ENCODE results near the gene HAO2. TPM values are rescaled to one million over a fixed set of nuclear protein-coding genes. Genes with fewer than 3 reads are reported as not detected.

The HAO2 gene
- total RNA-seq, 2 experiments from 2014 or later: not detected

DNA sequence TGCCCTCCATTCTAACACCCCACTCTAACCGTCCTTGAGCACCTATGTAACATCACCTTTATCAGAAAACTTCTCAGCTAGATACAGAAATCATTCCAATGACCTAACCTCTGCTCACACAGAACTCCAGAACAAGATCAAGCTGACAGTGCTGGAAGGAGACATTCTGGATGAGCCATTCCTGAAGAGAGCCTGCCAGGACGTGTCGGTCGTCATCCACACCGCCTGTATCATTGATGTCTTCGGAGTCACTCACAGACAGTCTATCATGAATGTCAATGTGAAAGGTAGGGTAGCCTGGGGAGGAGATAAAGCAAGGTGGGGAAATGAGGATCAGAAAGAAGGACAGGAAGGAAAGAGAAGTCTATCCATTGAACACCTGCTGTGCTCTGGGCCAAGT is 74.2 kb downstream of the HAO2 start:
- H3K4me3 ChIP-seq (ENCODE audit: low read length): no peak overlapping the region
- H3K27me3 ChIP-seq (ENCODE audit: control insufficient read depth in 1 of 2, insufficient read depth in 2 of 2, low read length in 2 of 2): no peaks in the 10 kb centered on the region
- POLR2A ChIA-PET: no interaction called here
- CTCF ChIA-PET: no interaction called here
- H3K9me3 ChIP-seq (ENCODE audit: control insufficient read depth in 1 of 2, insufficient read depth in 1 of 2, low read length in 2 of 2): no peaks in the 10 kb centered on the region
- H3K27ac Mint-ChIP-seq: no peak overlapping the region
- no peaks in the 10 kb centered on the region for H3K36me3 ChIP-seq (ENCODE audit: insufficient read depth, low read length)
- H3K4me1 Mint-ChIP-seq (ENCODE audit: low read depth): no peaks in the 10 kb centered on the region
- peaks cover 15% of the 10 kb centered on the region for H3K27me3 Mint-ChIP-seq
- intact Hi-C loops (cut with DNase I, micrococcal nuclease): no loop called here
- TF ChIP-seq, protein P1, sequence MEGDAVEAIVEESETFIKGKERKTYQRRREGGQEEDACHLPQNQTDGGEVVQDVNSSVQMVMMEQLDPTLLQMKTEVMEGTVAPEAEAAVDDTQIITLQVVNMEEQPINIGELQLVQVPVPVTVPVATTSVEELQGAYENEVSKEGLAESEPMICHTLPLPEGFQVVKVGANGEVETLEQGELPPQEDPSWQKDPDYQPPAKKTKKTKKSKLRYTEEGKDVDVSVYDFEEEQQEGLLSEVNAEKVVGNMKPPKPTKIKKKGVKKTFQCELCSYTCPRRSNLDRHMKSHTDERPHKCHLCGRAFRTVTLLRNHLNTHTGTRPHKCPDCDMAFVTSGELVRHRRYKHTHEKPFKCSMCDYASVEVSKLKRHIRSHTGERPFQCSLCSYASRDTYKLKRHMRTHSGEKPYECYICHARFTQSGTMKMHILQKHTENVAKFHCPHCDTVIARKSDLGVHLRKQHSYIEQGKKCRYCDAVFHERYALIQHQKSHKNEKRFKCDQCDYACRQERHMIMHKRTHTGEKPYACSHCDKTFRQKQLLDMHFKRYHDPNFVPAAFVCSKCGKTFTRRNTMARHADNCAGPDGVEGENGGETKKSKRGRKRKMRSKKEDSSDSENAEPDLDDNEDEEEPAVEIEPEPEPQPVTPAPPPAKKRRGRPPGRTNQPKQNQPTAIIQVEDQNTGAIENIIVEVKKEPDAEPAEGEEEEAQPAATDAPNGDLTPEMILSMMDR (IDR thresholded peaks at IDR 0.05): no peak
- H3K36me3 Mint-ChIP-seq (ENCODE audit: low read depth): no peaks in the 10 kb centered on the region
- no peaks in the 10 kb centered on the region for H3K9me3 Mint-ChIP-seq
- no peak overlapping the region for H3K4me3 Mint-ChIP-seq
- no peaks in the 10 kb centered on the region for H3K4me1 ChIP-seq (ENCODE audit: insufficient read depth, low read length)
- ATAC-seq (ENCODE audit: poor library complexity) (no peak), DNase-seq (no peak)
- H3K27ac ChIP-seq (ENCODE audit: low read depth in 1 of 2, low read length in 2 of 2): no peak overlapping the region

Other genes with a start within 250 kb of the HAO2 start
- gene WARS2, start 228.1 kb upstream of the HAO2 start, total RNA-seq: 10 to 100 TPM; 15.8 to 16.5 TPM
- gene HSD3B2, start 46.4 kb downstream of the HAO2 start, total RNA-seq: not detected
- gene HSD3B1, start 138.4 kb downstream of the HAO2 start, total RNA-seq: not detected